ENCODE measurements around the gene KRTAP4-2. TPM values are rescaled to one million over a fixed set of nuclear protein-coding genes. Genes with fewer than 3 reads are reported as not detected.

Gene KRTAP4-2
- total RNA-seq, 2 experiments from 2014 or later, result not detected

- no peak for DNase-seq (ENCODE audit: low spot score)
- BruUV-seq (replicated peaks), result no TSS peak
- intact Hi-C loops (cut with micrococcal nuclease; ENCODE audit: unreplicated experiment), result no loop called here
- no peaks in the 10 kb centered on the region for H3K9me2 ChIP-seq (ENCODE audit: insufficient read depth, low read length)
- no peaks in the 10 kb centered on the region for H3K9me3 ChIP-seq (ENCODE audit: low read length)
- no peaks in the 10 kb centered on the region for H3K4me1 ChIP-seq (ENCODE audit: insufficient read depth, low read length, poor library complexity, severe bottlenecking)
- POLR2A ChIA-PET, result no interaction called here
- no peaks in the 10 kb centered on the region for H3K79me2 ChIP-seq (ENCODE audit: insufficient read depth, low read depth, low read length)
- no peak within 1 kb of the TSS for H3K4me3 ChIP-seq (ENCODE audit: low read depth, low read length, poor library complexity, severe bottlenecking)
- H2AFZ ChIP-seq (ENCODE audit: low read length), result no peak within 1 kb of the TSS
- no peak within 1 kb of the TSS for H3K4me2 ChIP-seq (ENCODE audit: low read length)
- CTCF ChIA-PET (ENCODE audit: unreplicated experiment), result no interaction called here
- no peak for TF ChIP-seq CTCF (conservative IDR thresholded peaks at IDR 0.05; ENCODE audit: low read length)
- no peak for TF ChIP-seq EZH2phosphoT487 (IDR thresholded peaks at IDR 0.05; ENCODE audit: borderline replicate concordance, low read depth, low read length)
- H3K36me3 ChIP-seq (ENCODE audit: insufficient read depth, low read length), result no peaks in the 10 kb centered on the region
- no peaks in the 10 kb centered on the region for H4K20me1 ChIP-seq (ENCODE audit: insufficient read depth, low read length)
- no peak within 1 kb of the TSS for H3K27ac ChIP-seq (ENCODE audit: low read depth, low read length, poor library complexity, severe bottlenecking)
Observed at GRCh38 chr17:41168121-41168520, 9.9 kb downstream of the KRTAP4-2 start, which contains the start of gene KRTAP4-3. TSS of gene KRTAP4-3 (minus strand) at chr17:41168221. CDS start at chr17:41168172, 49 bp downstream.

- no peaks in the 10 kb centered on the region for H4K20me1 ChIP-seq (ENCODE audit: insufficient read depth, low read length)
- BruUV-seq (replicated peaks), result no TSS peak
Observed at GRCh38 chr17:41167561-41167960, 10.5 kb downstream of the KRTAP4-2 start.

More at GRCh38 chr17:41167561-41167960, 10.5 kb downstream of the KRTAP4-2 start:
- no peak for DNase-seq (ENCODE audit: low spot score)
- Histone ChIP-seq H3K4me1 (ENCODE audit: insufficient read depth, low read length, poor library complexity, severe bottlenecking) (no peaks in the 10 kb centered on the region), H3K79me2 (ENCODE audit: insufficient read depth, low read depth, low read length) (no peaks in the 10 kb centered on the region), H3K4me2 (ENCODE audit: low read length) (no peak overlapping the region), H3K27ac (ENCODE audit: low read depth, low read length, poor library complexity, severe bottlenecking) (no peak overlapping the region), H3K9me2 (ENCODE audit: insufficient read depth, low read length) (no peaks in the 10 kb centered on the region), H3K36me3 (ENCODE audit: insufficient read depth, low read length) (no peaks in the 10 kb centered on the region), H3K4me3 (ENCODE audit: low read depth, low read length, poor library complexity, severe bottlenecking) (no peak overlapping the region), H2AFZ (ENCODE audit: low read length) (no peak overlapping the region), H3K9me3 (ENCODE audit: low read length) (no peaks in the 10 kb centered on the region)
- TF ChIP-seq CTCF (conservative IDR thresholded peaks at IDR 0.05; ENCODE audit: low read length) (no peak), EZH2phosphoT487 (IDR thresholded peaks at IDR 0.05; ENCODE audit: borderline replicate concordance, low read depth, low read length) (no peak)
- ChIA-PET CTCF (ENCODE audit: unreplicated experiment) (no interaction called here), POLR2A (no interaction called here)
- intact Hi-C loops (cut with micrococcal nuclease; ENCODE audit: unreplicated experiment), result no loop called here

Measured in OCI-LY7 (cell line).